ENCODE measurements around the gene MDK. TPM values are rescaled to one million over a fixed set of nuclear protein-coding genes. Genes with fewer than 3 reads are reported as not detected.

The MDK gene
- total and polyA plus RNA-seq, 8 donors: 4.3 to 84.4 (median 21.9) TPM

GRCh38 chr11:46342239-46342638, 39.2 kb upstream of the MDK start:
- no peak overlapping the region for H3K4me3 ChIP-seq
- H3K36me3 ChIP-seq: no peaks in the 10 kb centered on the region
- no peaks in the 10 kb centered on the region for H3K27me3 ChIP-seq
- DNase-seq (no peak), FAIRE-seq (no peak), ATAC-seq (no peak)
- WGBS, 2 donors: 68 to 71% methylated on average over 5 of the region's 5 CpGs
- no peaks in the 10 kb centered on the region for H3K9me3 ChIP-seq
- no peak for TF ChIP-seq CTCF (IDR thresholded peaks at IDR 0.05)
- H3K27ac ChIP-seq: no peak overlapping the region
- intact Hi-C loops (cut with DNase I): no loop called here
- H3K4me1 ChIP-seq: peaks cover 0 to 7% (median 4%) of the 10 kb centered on the region in 3 donors

- WGBS, 2 donors: 58 to 68% methylated on average over 3 of the region's 3 CpGs
- Histone ChIP-seq H3K27me3 (no peaks in the 10 kb centered on the region), H3K9me3 (no peaks in the 10 kb centered on the region), H3K36me3 (no peaks in the 10 kb centered on the region), H3K4me1 (peaks cover 0 to 9% (median 4%) of the 10 kb centered on the region in 3 donors), H3K4me3 (no peak overlapping the region), H3K27ac (no peak overlapping the region)
- ATAC-seq (no peak), FAIRE-seq (no peak), DNase-seq (no peak)
- intact Hi-C loops (cut with DNase I): no loop called here
- TF ChIP-seq CTCF (IDR thresholded peaks at IDR 0.05): no peak
Observed at GRCh38 chr11:46343520-46343919, 37.9 kb upstream of the MDK start.

GRCh38 chr11:46345131-46345597, 36.3 kb upstream of the MDK start:
- peak overlapping the region in 2 of 4 donors; percentile 33 to 54 for H3K27ac ChIP-seq
- ATAC-seq (peak in 1 of 4 donors; percentile 3), DNase-seq (no peak), FAIRE-seq (no peak)
- peaks cover 0 to 18% (median 13%) of the 10 kb centered on the region in 3 donors for H3K4me1 ChIP-seq
- H3K4me3 ChIP-seq: peak overlapping the region in 1 of 4 donors; percentile 32
- intact Hi-C loops (cut with DNase I): no loop called here
- no peak for TF ChIP-seq CTCF (IDR thresholded peaks at IDR 0.05)
- H3K36me3 ChIP-seq: no peaks in the 10 kb centered on the region
- H3K9me3 ChIP-seq: no peaks in the 10 kb centered on the region
- 68 to 73% methylated on average over 20 of the region's 20 CpGs for WGBS, 2 donors
- H3K27me3 ChIP-seq: no peaks in the 10 kb centered on the region

GRCh38 chr11:46345881-46346484, 35.5 kb upstream of the MDK start:
- peaks cover 0 to 26% (median 21%) of the 10 kb centered on the region in 3 donors for H3K4me1 ChIP-seq
- WGBS, 2 donors: 81 to 82% methylated on average over 10 of the region's 10 CpGs
- peak overlapping the region in 1 of 4 donors; percentile 33 for H3K27ac ChIP-seq
- intact Hi-C loops (cut with DNase I): no loop called here
- H3K27me3 ChIP-seq: no peaks in the 10 kb centered on the region
- ATAC-seq (no peak), FAIRE-seq (no peak), DNase-seq (no peak)
- no peak for TF ChIP-seq CTCF (IDR thresholded peaks at IDR 0.05)
- H3K36me3 ChIP-seq: no peaks in the 10 kb centered on the region
- H3K4me3 ChIP-seq: peak overlapping the region in 1 of 4 donors; percentile 32
- H3K9me3 ChIP-seq: no peaks in the 10 kb centered on the region

Measured in pancreas (tissue), 10 donors.